HCT116 (cell line): ENCODE data around the gene MAT2B. TPM values are rescaled to one million over a fixed set of nuclear protein-coding genes. Genes with fewer than 3 reads are reported as not detected.

Experiments used
- ATAC-seq: fragments of 200-7000 bp; cut with Tn5 transposase; 2 replicates; pipeline ENCODE4 v1.9.1; 2020; ENCODE audit warnings: mild to moderate bottlenecking, moderate library complexity
- BruUV-seq: library from RNA; stranded (reverse); fragments of 400-500 nt; replicated peaks from 2 replicates; lab custom pipeline; 2021; lab: Mats Ljungman, UMichigan
- CTCF ChIA-PET: fragments of 300-600 bp; sonication (Branson Sonifier 250); formaldehyde crosslinking; loops from one replicate; lab custom pipeline; 2021; ENCODE audit warnings: antibody characterized with exemption; lab: Charles Lee
- POLR2A ChIA-PET: fragments of 300-600, 350-600 bp; sonication (Branson Sonifier 250); formaldehyde crosslinking; loops from one replicate; lab custom pipeline; 2021; ENCODE audit warnings: antibody characterized with exemption; lab: Charles Lee
- RAD21 ChIA-PET, 2 experiments: fragments of 300-600 bp; sonication (Branson Sonifier 250); formaldehyde crosslinking; loops; one replicate each; lab custom pipeline; 2023; ENCODE audit warnings: low total read pairs in 2 of 2; ENCODE audit not compliant: uncharacterized antibody in 2 of 2, unreplicated experiment in 2 of 2, low non-redundant PET in 1 of 2; lab: Charles Lee
- DNase-seq: peaks from one replicate; pipeline ENCODE4 v3.0.0-alpha.2; 2010; ENCODE audit warnings: low read depth, low spot score
- H2AFZ ChIP-seq: fragments of 200-600 bp; shearing (Covaris generic), sonication (generic); 2 replicates; pipeline ENCODE4 v1.6.1; 2017; ENCODE audit warnings: low read depth, mixed run types, mixed read lengths, antibody characterized with exemption, low read length; ENCODE audit not compliant: poor library complexity, severe bottlenecking
- H3K27ac ChIP-seq: 2 replicates; pipeline ENCODE4 v1.5.1; 2012; ENCODE audit warnings: low read depth, low read length
- H3K27me3 ChIP-seq: fragments of 200-600 bp; sonication (generic); 2 replicates; pipeline ENCODE4 v1.6.1; 2016; ENCODE audit warnings: mixed run types, low read length, mixed read lengths; ENCODE audit not compliant: insufficient read depth
- H3K36me3 ChIP-seq, 2 experiments: fragments of 200-500 bp in 1 of 2; fragments of 200-600 bp in 1 of 2; sonication (Bioruptor generic) in 1 of 2; sonication (generic) in 1 of 2; 2 replicates each; pipeline versions ENCODE4 v1.5.1 to v1.6.1; 2014 to 2016; ENCODE audit warnings: low read length in 2 of 2, inconsistent platforms in 1 of 2, mixed read lengths in 1 of 2, mixed run types in 1 of 2; ENCODE audit not compliant: insufficient read depth in 2 of 2, control insufficient read depth in 1 of 2
- H3K4me1 ChIP-seq, 2 experiments: fragments of 200-600 bp in 1 of 2; sonication (generic) in 1 of 2; 2 replicates each; pipeline versions ENCODE4 v1.5.1 to v1.6.1; 2012 to 2017; ENCODE audit warnings: low read length in 2 of 2, inconsistent platforms in 1 of 2, mild to moderate bottlenecking in 1 of 2, mixed read lengths in 1 of 2, mixed run types in 1 of 2, moderate library complexity in 1 of 2; ENCODE audit not compliant: insufficient read depth in 2 of 2, control insufficient read depth in 1 of 2
- H3K4me2 ChIP-seq: fragments of 200-600 bp; sonication (generic); 2 replicates; pipeline ENCODE4 v1.6.1; 2017; ENCODE audit warnings: mixed run types, low read length, mixed read lengths
- H3K4me3 ChIP-seq, 2 experiments: fragments of 200-600 bp in 1 of 2; sonication (generic) in 1 of 2; replicated peaks in 1 of 2; 2 replicates each; pipeline ENCODE4 v1.5.1; 2011 to 2016; ENCODE audit warnings: low read length in 2 of 2, control low read depth in 1 of 2, low read depth in 1 of 2, mild to moderate bottlenecking in 1 of 2, mixed read lengths in 1 of 2, mixed run types in 1 of 2
- H3K79me2 ChIP-seq: fragments of 200-600 bp; sonication (generic); 2 replicates; pipeline ENCODE4 v1.6.1; 2017; ENCODE audit warnings: mild to moderate bottlenecking, mixed run types, low read length, moderate library complexity, mixed read lengths; ENCODE audit not compliant: insufficient read depth
- H3K9ac ChIP-seq: fragments of 200-600 bp; sonication (generic); 2 replicates; pipeline ENCODE4 v1.6.1; 2016; ENCODE audit warnings: low read length, mixed read lengths
- H3K9me2 ChIP-seq: fragments of 200-600 bp; sonication (generic), shearing (Covaris generic); 2 replicates; pipeline ENCODE4 v1.6.1; 2017; ENCODE audit warnings: mixed run types, mild to moderate bottlenecking, moderate library complexity; ENCODE audit not compliant: insufficient read depth
- H3K9me3 ChIP-seq, 2 experiments: fragments of 200-500 bp in 1 of 2; fragments of 200-600 bp in 1 of 2; sonication (Bioruptor generic) in 1 of 2; sonication (generic) in 1 of 2; 2 replicates each; pipeline ENCODE4 v1.6.1; 2014 to 2017; ENCODE audit warnings: low read length in 2 of 2, mixed read lengths in 2 of 2, inconsistent platforms in 1 of 2, low read depth in 1 of 2, mild to moderate bottlenecking in 1 of 2, mixed run types in 1 of 2, moderate library complexity in 1 of 2; ENCODE audit not compliant: control insufficient read depth in 1 of 2, insufficient read depth in 1 of 2
- H4K20me1 ChIP-seq: fragments of 200-600 bp; sonication (generic), shearing (Covaris generic); 2 replicates; pipeline ENCODE4 v1.6.1; 2017; ENCODE audit warnings: mixed run types, mild to moderate bottlenecking, moderate library complexity; ENCODE audit not compliant: insufficient read depth
- CBX3 ChIP-seq: IDR thresholded peaks from 2 replicates; pipeline ENCODE4 v1.6.1; 2012; ENCODE audit warnings: low read depth
- CTCF ChIP-seq, 3 experiments: fragments of 200-600 bp in 1 of 3; sonication (generic) in 1 of 3; IDR thresholded peaks in 2 of 3; conservative IDR thresholded peaks in 1 of 3; 2 replicates each; pipeline ENCODE4 v1.5.1; 2012 to 2017; ENCODE audit warnings: low read depth in 2 of 3, low read length in 2 of 3, antibody characterized with exemption in 1 of 3, borderline replicate concordance in 1 of 3, control low read depth in 1 of 3, mild to moderate bottlenecking in 1 of 3, mixed read lengths in 1 of 3, mixed run types in 1 of 3, moderate library complexity in 1 of 3; ENCODE audit not compliant: insufficient read depth in 1 of 3
- EGR1 ChIP-seq: IDR thresholded peaks from 2 replicates; pipeline ENCODE4 v1.6.1; 2012; ENCODE audit warnings: low read depth
- ELF1 ChIP-seq: IDR thresholded peaks from 2 replicates; pipeline ENCODE4 v1.6.1; 2012; ENCODE audit warnings: low read depth, borderline replicate concordance
- EZH2phosphoT487 ChIP-seq: fragments of 200-600 bp; IDR thresholded peaks from 2 replicates; pipeline ENCODE4 v1.6.1; 2018; ENCODE audit warnings: antibody characterized with exemption, borderline replicate concordance
- FOSL1 ChIP-seq: IDR thresholded peaks from 2 replicates; pipeline ENCODE4 v1.6.1; 2012; ENCODE audit warnings: low read depth
- SP1 ChIP-seq: IDR thresholded peaks from 2 replicates; pipeline ENCODE4 v1.6.1; 2012; ENCODE audit warnings: low read depth
- TCF7L2 ChIP-seq: IDR thresholded peaks from 2 replicates; pipeline ENCODE4 v1.7.0; 2011; ENCODE audit warnings: borderline replicate concordance, inconsistent platforms; ENCODE audit not compliant: insufficient read depth, insufficient read length; ENCODE audit errors: extremely low read depth
- ZBTB33 ChIP-seq: IDR thresholded peaks from 2 replicates; pipeline ENCODE4 v1.6.1; 2011; ENCODE audit warnings: mild to moderate bottlenecking, low read length, moderate library complexity; ENCODE audit not compliant: insufficient replicate concordance; ENCODE audit errors: extremely low read depth
- ZFX ChIP-seq: fragments of 450-650 bp; IDR thresholded peaks from 2 replicates; pipeline ENCODE4 v1.6.1; 2017
- ZNF274 ChIP-seq: fragments of 200-500 bp; sonication (Bioruptor generic); IDR thresholded peaks from 2 replicates; pipeline ENCODE4 v1.6.1; 2014; ENCODE audit warnings: mild to moderate bottlenecking, low read depth, low read length, inconsistent platforms
- intact Hi-C: fragments of 100-400 bp; cut with micrococcal nuclease; formaldehyde crosslinking; loops from 2 replicates; pipeline ENCODE4 v1.10.0; 2022
- total RNA-seq: library from RNA; stranded (reverse); gene quantifications from one replicate; pipeline ENCODE4 v1.2.1, GENCODE V29; 2021; ENCODE audit not compliant: unreplicated experiment

Gene MAT2B
- total RNA-seq, 1 experiment from 2014 or later: 45.9 TPM

- Histone ChIP-seq H3K27ac (no peak overlapping the region), H4K20me1 (no peaks in the 10 kb centered on the region), H3K9me2 (no peaks in the 10 kb centered on the region), H3K36me3 (no peaks in the 10 kb centered on the region), H3K9ac (no peak overlapping the region), H3K27me3 (no peaks in the 10 kb centered on the region)
- DNase-seq (no peak), ATAC-seq (no peak)
- intact Hi-C loops: no loop called here
- no TSS peak for BruUV-seq
- TF ChIP-seq ELF1 (no peak), CTCF (IDR thresholded peaks at IDR 0.05 in 2 of 3, conservative IDR thresholded peaks at IDR 0.05 in 1 of 3; ENCODE audit: borderline replicate concordance in 1 of 3, insufficient read depth in 1 of 3, low read depth in 2 of 3, low read length in 2 of 3) (no peak), EZH2phosphoT487 (no peak), SP1 (no peak), CBX3 (no peak)
- TF ChIP-seq, all 23 proteins: peak for 0
- Histone ChIP-seq H3K79me2 (no peaks in the 10 kb centered on the region), H2AFZ (no peak overlapping the region), H3K4me2 (no peak overlapping the region), H3K4me1 (no peaks in the 10 kb centered on the region), H3K9me3 (no peaks in the 10 kb centered on the region), H3K4me3 (no peak overlapping the region)
- ChIA-PET CTCF (no interaction called here), POLR2A (no interaction called here), RAD21 (no interaction called here)
These were observed 19.7 kb downstream of the MAT2B start for GRCh38 chr5:163525096-163525495.

GRCh38 chr5:163529698-163530097, 24.3 kb downstream of the MAT2B start:
- TF ChIP-seq EGR1: no peak
- TF ChIP-seq FOSL1: no peak
- no peak for TF ChIP-seq ELF1
- no peak for TF ChIP-seq ZNF274
- no peak for TF ChIP-seq ZFX
- no peak for TF ChIP-seq ZBTB33
- TF ChIP-seq TCF7L2: no peak
- no peak overlapping the region for H2AFZ ChIP-seq
- ChIA-PET POLR2A (no interaction called here), RAD21 (no interaction called here), CTCF (no interaction called here)
- no peaks in the 10 kb centered on the region for H4K20me1 ChIP-seq
- H3K4me1 ChIP-seq: no peaks in the 10 kb centered on the region
- no peaks in the 10 kb centered on the region; the same call in 1 of the 2 replicates for H3K9me2 ChIP-seq
- H3K27ac ChIP-seq: no peak overlapping the region
- H3K79me2 ChIP-seq: no peaks in the 10 kb centered on the region
- no peaks in the 10 kb centered on the region for H3K9me3 ChIP-seq
- ATAC-seq: no peak
- intact Hi-C loops: no loop called here
- H3K36me3 ChIP-seq: no peaks in the 10 kb centered on the region
- no TSS peak for BruUV-seq
- H3K4me2 ChIP-seq: no peak overlapping the region
- no peak for DNase-seq
- H3K27me3 ChIP-seq: no peaks in the 10 kb centered on the region
- H3K9ac ChIP-seq: no peak overlapping the region
- H3K4me3 ChIP-seq: no peak overlapping the region
